Vagina (tissue), 2 donors: ENCODE measurements around the gene HOXC10.

Experiments
- POLR2AphosphoS5 ChIP-seq, 2 donors: sonication (generic); formaldehyde crosslinking; IDR thresholded peaks; one replicate each; pipeline ENCODE4 v1.9.0; 2017; ENCODE audit warnings: antibody characterized with exemption in 2 of 2, mild to moderate bottlenecking in 2 of 2, low read depth in 1 of 2; ENCODE audit not compliant: insufficient read depth in 1 of 2
- TF ChIP-seq, protein P1 (sequence below), 3 experiments: fragments of 450-650 bp in 2 of 3; fragments of 200-600 bp in 1 of 3; sonication (generic) in 1 of 3; IDR thresholded peaks; one replicate each; pipeline ENCODE4 v1.5.1; 2017 to 2019; ENCODE audit warnings: antibody characterized with exemption in 3 of 3, mild to moderate bottlenecking in 2 of 3, moderate library complexity in 2 of 3

- TF ChIP-seq, protein P1, sequence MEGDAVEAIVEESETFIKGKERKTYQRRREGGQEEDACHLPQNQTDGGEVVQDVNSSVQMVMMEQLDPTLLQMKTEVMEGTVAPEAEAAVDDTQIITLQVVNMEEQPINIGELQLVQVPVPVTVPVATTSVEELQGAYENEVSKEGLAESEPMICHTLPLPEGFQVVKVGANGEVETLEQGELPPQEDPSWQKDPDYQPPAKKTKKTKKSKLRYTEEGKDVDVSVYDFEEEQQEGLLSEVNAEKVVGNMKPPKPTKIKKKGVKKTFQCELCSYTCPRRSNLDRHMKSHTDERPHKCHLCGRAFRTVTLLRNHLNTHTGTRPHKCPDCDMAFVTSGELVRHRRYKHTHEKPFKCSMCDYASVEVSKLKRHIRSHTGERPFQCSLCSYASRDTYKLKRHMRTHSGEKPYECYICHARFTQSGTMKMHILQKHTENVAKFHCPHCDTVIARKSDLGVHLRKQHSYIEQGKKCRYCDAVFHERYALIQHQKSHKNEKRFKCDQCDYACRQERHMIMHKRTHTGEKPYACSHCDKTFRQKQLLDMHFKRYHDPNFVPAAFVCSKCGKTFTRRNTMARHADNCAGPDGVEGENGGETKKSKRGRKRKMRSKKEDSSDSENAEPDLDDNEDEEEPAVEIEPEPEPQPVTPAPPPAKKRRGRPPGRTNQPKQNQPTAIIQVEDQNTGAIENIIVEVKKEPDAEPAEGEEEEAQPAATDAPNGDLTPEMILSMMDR (IDR thresholded peaks at IDR 0.05): no peak
- TF ChIP-seq POLR2AphosphoS5 (IDR thresholded peaks at IDR 0.05; ENCODE audit: insufficient read depth in 1 of 2, low read depth in 1 of 2): no peak
These were observed 32.3 kb downstream of the HOXC10 start for GRCh38 chr12:54017027-54017788.
